ENCODE results near the gene IGSF10. TPM values are rescaled to one million over a fixed set of nuclear protein-coding genes. Genes with fewer than 3 reads are reported as not detected.

Gene IGSF10
- total RNA-seq, 1 experiment from 2014 or later = 0.55 TPM

DNA sequence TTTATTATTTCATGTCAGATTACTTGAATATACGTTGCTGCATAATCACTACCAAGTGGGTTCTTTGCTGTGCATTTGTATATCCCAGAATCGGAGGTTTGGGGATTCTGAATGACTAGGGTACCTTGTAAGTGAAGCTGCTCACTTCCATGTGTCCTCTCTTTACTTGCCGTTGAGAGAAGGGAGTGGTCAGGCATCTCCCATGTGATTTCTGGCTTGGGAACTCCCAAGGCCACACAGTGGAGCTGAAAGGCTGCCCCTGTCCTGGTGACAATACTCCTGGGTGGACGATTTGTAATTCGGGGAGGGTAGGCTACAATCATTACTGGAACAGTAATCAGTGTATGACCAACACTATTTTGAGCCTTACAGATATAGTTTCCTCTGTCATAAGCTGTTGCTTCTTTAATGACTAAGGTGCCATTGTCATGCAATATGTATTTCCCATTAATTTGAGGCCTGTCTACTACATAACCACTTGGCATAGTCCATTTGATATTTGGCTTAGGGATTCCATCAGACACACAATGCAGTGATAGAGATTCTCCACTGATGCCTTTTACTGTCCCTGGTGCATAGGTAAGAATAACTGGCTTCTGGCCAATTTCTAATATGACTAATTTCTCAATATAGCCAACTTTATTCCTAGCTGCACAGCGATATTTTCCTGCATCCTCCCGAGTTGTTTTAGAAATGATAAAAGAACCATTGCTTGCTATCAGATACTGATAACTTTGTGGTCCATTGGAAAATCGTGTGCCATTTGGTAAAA, 24.0 kb downstream of the IGSF10 start:
- no peak for TF ChIP-seq EZH2 (IDR thresholded peaks at IDR 0.05; ENCODE audit: low read depth)
- Histone ChIP-seq H3K9me3 (ENCODE audit: insufficient read depth, low read depth) (no peaks in the 10 kb centered on the region), H3F3A (ENCODE audit: insufficient read depth, low read depth) (0 out of 2 replicates have a peak, but pooled peaks cover 6% of the 10 kb centered on the region), H3K4me1 (replicated peaks; ENCODE audit: insufficient read depth) (peaks cover 10% of the 10 kb centered on the region; the same call in 1 of the 2 replicates), H3K4me3 (no peak overlapping the region), H4K20me1 (ENCODE audit: insufficient read depth) (no peaks in the 10 kb centered on the region), H3K9me2 (ENCODE audit: insufficient read depth) (no peaks in the 10 kb centered on the region), H3K27me3 (ENCODE audit: insufficient read depth, low read depth) (no peaks in the 10 kb centered on the region), H3K4me2 (no peak overlapping the region), H3K36me3 (ENCODE audit: low read depth) (no peaks in the 10 kb centered on the region), H3K27ac (no peak overlapping the region), H3K79me2 (ENCODE audit: low read depth) (no peaks in the 10 kb centered on the region), H2AFZ (no peak overlapping the region)
- no peak for DNase-seq
- BruUV-seq (replicated peaks) = no TSS peak
- intact Hi-C loops (cut with micrococcal nuclease; ENCODE audit: unreplicated experiment) = loop anchor here (5.0 kb wide), 1 partner anchor 1085 kb away; no protein-coding TSS in a partner anchor
- ChIA-PET CTCF (no interaction called here), POLR2A (ENCODE audit: unreplicated experiment) (no interaction called here)

DNA sequence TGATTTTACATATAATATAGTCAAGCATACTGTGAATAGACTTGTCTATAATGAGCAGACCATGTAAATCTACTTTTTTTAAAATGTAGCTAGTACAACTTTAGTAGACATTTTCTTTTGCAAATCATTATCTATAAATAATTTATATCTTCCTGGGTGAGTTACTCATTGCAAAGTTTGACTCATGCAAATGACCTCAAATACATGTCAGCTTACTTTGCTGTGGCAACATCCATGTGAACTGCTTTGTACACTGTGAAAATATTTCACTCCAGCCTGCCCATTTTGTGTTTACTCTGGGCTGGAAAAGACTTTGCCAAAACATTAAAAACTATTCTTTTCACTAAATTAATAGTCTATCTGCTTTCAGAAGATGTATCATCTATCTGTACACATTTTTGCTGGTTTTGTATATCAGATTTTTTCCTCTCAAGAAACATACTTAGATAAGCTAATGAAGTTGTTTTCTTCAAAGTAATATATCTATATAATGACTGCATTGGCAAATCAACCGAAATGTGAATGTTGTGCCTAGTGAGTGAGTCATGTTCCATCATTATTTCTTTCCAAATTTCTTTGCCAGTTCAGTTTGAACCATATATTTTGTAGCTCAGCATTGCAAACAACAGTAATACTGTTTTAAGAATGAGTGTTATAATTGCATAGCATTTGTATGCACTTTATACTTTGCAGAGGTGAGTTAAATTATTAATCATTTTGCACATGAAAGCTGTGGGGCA, 26.5 kb downstream of the IGSF10 start:
- Histone ChIP-seq H3K27ac (peak overlapping the region; percentile 20; the same call in 1 of the 2 replicates), H3K9me3 (ENCODE audit: insufficient read depth, low read depth) (no peaks in the 10 kb centered on the region), H3K4me2 (peak overlapping the region; percentile 8; the same call in 1 of the 2 replicates), H3K4me1 (replicated peaks; ENCODE audit: insufficient read depth) (peaks cover 10% of the 10 kb centered on the region; the same call in 1 of the 2 replicates), H3K4me3 (no peak overlapping the region), H3K27me3 (ENCODE audit: insufficient read depth, low read depth) (no peaks in the 10 kb centered on the region), H3K79me2 (ENCODE audit: low read depth) (no peaks in the 10 kb centered on the region), H3K9me2 (ENCODE audit: insufficient read depth) (no peaks in the 10 kb centered on the region), H2AFZ (no peak overlapping the region), H3K36me3 (ENCODE audit: low read depth) (no peaks in the 10 kb centered on the region), H3F3A (ENCODE audit: insufficient read depth, low read depth) (0 out of 2 replicates have a peak, but pooled peaks cover 6% of the 10 kb centered on the region), H4K20me1 (ENCODE audit: insufficient read depth) (no peaks in the 10 kb centered on the region)
- no peak for TF ChIP-seq EZH2 (IDR thresholded peaks at IDR 0.05; ENCODE audit: low read depth)
- TF ChIP-seq, protein P1, sequence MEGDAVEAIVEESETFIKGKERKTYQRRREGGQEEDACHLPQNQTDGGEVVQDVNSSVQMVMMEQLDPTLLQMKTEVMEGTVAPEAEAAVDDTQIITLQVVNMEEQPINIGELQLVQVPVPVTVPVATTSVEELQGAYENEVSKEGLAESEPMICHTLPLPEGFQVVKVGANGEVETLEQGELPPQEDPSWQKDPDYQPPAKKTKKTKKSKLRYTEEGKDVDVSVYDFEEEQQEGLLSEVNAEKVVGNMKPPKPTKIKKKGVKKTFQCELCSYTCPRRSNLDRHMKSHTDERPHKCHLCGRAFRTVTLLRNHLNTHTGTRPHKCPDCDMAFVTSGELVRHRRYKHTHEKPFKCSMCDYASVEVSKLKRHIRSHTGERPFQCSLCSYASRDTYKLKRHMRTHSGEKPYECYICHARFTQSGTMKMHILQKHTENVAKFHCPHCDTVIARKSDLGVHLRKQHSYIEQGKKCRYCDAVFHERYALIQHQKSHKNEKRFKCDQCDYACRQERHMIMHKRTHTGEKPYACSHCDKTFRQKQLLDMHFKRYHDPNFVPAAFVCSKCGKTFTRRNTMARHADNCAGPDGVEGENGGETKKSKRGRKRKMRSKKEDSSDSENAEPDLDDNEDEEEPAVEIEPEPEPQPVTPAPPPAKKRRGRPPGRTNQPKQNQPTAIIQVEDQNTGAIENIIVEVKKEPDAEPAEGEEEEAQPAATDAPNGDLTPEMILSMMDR (conservative IDR thresholded peaks at IDR 0.05) = no peak
- intact Hi-C loops (cut with micrococcal nuclease; ENCODE audit: unreplicated experiment) = no loop called here
- no TSS peak for BruUV-seq (replicated peaks)
- ChIA-PET CTCF (interaction anchor here (0.6 kb wide), 1 partner anchor 1031 kb away, joined by 7 read pairs; no protein-coding TSS in a partner anchor), POLR2A (ENCODE audit: unreplicated experiment) (interaction anchor here (0.6 kb wide), 1 partner anchor 385 kb away, joined by 3 read pairs; no protein-coding TSS in a partner anchor)
- peak in 1 of 2 experiments; percentile 71 for DNase-seq

DNA sequence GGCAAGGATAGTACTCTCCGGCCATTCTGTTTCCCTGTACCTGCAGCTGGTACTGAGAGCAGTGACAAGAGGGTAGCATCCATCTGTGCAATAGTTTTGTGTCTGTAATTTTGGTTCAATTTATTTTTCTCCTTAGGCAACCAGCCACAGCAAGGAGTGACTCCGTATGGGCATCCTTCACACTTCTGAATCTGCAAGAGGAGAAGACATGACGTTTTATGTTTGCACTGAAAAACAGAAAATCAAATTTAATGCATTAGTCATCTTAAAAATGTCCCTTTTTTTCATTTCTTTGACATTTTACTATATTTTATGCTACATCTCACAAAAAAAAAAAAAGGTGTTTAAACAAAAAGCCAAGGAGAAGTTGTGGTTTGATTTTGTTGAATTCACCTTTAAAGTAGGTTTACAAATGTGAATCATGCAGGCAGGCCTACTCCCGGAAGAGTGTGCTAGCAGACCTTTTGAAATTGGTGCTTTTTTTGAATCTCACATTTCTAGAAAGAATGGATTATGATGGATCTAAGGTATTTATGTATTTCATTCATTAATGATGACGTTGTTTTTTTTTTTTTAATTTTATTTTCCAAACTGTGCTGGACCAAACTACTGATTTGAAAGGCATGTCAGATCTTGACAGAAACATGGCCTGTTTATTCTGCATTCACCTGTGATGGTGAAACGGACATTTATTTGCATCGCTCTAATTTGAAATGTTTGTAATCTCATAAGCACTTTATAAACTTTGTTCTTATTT, 28.1 kb downstream of the IGSF10 start:
- DNase-seq = no peak
- Histone ChIP-seq H3K27me3 (ENCODE audit: insufficient read depth, low read depth) (no peaks in the 10 kb centered on the region), H4K20me1 (ENCODE audit: insufficient read depth) (no peaks in the 10 kb centered on the region), H3K79me2 (ENCODE audit: low read depth) (no peaks in the 10 kb centered on the region), H3K27ac (no peak overlapping the region), H3K4me1 (replicated peaks; ENCODE audit: insufficient read depth) (peaks cover 10% of the 10 kb centered on the region; the same call in 1 of the 2 replicates), H3K36me3 (ENCODE audit: low read depth) (no peaks in the 10 kb centered on the region), H2AFZ (no peak overlapping the region), H3K4me2 (no peak overlapping the region), H3K9me2 (ENCODE audit: insufficient read depth) (peaks cover 3% of the 10 kb centered on the region; the same call in 1 of the 2 replicates), H3F3A (ENCODE audit: insufficient read depth, low read depth) (0 out of 2 replicates have a peak, but pooled peaks cover 6% of the 10 kb centered on the region), H3K9me3 (ENCODE audit: insufficient read depth, low read depth) (no peaks in the 10 kb centered on the region), H3K4me3 (no peak overlapping the region)
- POLR2A ChIA-PET (ENCODE audit: unreplicated experiment) = no interaction called here
- CTCF ChIA-PET = no interaction called here
- BruUV-seq (replicated peaks) = no TSS peak
- intact Hi-C loops (cut with micrococcal nuclease; ENCODE audit: unreplicated experiment) = no loop called here
- TF ChIP-seq, protein P1 (conservative IDR thresholded peaks at IDR 0.05) = no peak
- no peak for TF ChIP-seq EZH2 (IDR thresholded peaks at IDR 0.05; ENCODE audit: low read depth)
